ENCODE data around the gene SLC10A1.

DNA sequence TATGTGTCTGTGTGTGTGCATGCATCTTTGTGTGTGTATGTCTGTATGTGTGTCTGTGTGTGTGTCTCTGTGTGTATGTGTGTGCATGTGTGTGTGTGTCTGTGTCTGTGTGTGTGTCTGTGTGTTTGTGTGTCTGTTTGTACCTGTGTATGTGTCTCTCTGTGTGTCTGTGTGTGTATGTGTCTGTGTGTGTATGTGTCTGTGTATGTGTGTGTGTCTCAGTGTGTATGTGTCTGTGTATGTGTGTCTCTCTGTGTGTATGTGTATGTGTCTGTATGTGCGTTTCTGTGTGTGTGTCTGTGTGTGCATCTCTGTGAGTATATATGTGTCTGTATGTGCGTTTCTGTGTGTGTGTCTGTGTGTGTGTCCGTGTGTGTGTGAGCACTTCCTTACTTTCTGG lies 42.6 kb upstream of the SLC10A1 start:
- TF ChIP-seq, protein P1, sequence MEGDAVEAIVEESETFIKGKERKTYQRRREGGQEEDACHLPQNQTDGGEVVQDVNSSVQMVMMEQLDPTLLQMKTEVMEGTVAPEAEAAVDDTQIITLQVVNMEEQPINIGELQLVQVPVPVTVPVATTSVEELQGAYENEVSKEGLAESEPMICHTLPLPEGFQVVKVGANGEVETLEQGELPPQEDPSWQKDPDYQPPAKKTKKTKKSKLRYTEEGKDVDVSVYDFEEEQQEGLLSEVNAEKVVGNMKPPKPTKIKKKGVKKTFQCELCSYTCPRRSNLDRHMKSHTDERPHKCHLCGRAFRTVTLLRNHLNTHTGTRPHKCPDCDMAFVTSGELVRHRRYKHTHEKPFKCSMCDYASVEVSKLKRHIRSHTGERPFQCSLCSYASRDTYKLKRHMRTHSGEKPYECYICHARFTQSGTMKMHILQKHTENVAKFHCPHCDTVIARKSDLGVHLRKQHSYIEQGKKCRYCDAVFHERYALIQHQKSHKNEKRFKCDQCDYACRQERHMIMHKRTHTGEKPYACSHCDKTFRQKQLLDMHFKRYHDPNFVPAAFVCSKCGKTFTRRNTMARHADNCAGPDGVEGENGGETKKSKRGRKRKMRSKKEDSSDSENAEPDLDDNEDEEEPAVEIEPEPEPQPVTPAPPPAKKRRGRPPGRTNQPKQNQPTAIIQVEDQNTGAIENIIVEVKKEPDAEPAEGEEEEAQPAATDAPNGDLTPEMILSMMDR (IDR thresholded peaks at IDR 0.05): no peak
- TF ChIP-seq POLR2A (IDR thresholded peaks at IDR 0.05): no peak

All from thyroid gland (tissue), 4 donors.